ENCODE measurements around the gene PRKCZ. TPM values are rescaled to one million over a fixed set of nuclear protein-coding genes. Genes with fewer than 3 reads are reported as not detected.

PRKCZ gene
- total RNA-seq, 1 donor from 2014 or later = 33.4 TPM

- no peak overlapping the region for H3K27ac ChIP-seq
- H3K9ac ChIP-seq = no peak overlapping the region
- H3K9me3 ChIP-seq (ENCODE audit: low read depth) = no peaks in the 10 kb centered on the region
- H3K27me3 ChIP-seq = no peaks in the 10 kb centered on the region
- H3F3A ChIP-seq (ENCODE audit: low read depth) = peaks cover 14% of the 10 kb centered on the region
- peaks cover 12% of the 10 kb centered on the region for H3K4me1 ChIP-seq
- H3K4me3 ChIP-seq = no peak overlapping the region
- Mint-ChIP-seq H3K4me3 (no peak overlapping the region), H3K27ac (no peak overlapping the region), H3K4me1 (peaks cover 11% of the 10 kb centered on the region), H3K9me3 (peaks cover 6% of the 10 kb centered on the region), H3K36me3 (peaks cover 7% of the 10 kb centered on the region), H3K27me3 (ENCODE audit: insufficient read depth, low read depth) (peaks cover 10% of the 10 kb centered on the region)
- no peaks in the 10 kb centered on the region for H3K36me3 ChIP-seq
- no peak for DNase-seq (ENCODE audit: low spot score)
- H3K4me2 ChIP-seq = no peak overlapping the region
- H3K79me2 ChIP-seq (ENCODE audit: low read depth) = no peaks in the 10 kb centered on the region
- TF ChIP-seq CTCF (IDR thresholded peaks at IDR 0.05) = no peak
- no peak for TF ChIP-seq EZH2 (IDR thresholded peaks at IDR 0.05)
- no peak for TF ChIP-seq EZH2phosphoT487 (IDR thresholded peaks at IDR 0.05)
- no peak overlapping the region for H2AFZ ChIP-seq (replicated peaks)
- peaks cover 44% of the 10 kb centered on the region for H4K20me1 ChIP-seq (ENCODE audit: low read depth)
Measured at GRCh38 chr1:2095394-2095793, 45.2 kb downstream of the PRKCZ start.

GRCh38 chr1:2095981-2096736, 45.9 kb downstream of the PRKCZ start:
- Histone ChIP-seq H3F3A (ENCODE audit: low read depth) (peaks cover 14% of the 10 kb centered on the region), H3K9me3 (ENCODE audit: low read depth) (no peaks in the 10 kb centered on the region), H3K27ac (no peak overlapping the region), H3K4me2 (no peak overlapping the region), H3K4me1 (peaks cover 12% of the 10 kb centered on the region), H3K9ac (no peak overlapping the region), H3K79me2 (ENCODE audit: low read depth) (no peaks in the 10 kb centered on the region), H3K27me3 (no peaks in the 10 kb centered on the region), H4K20me1 (ENCODE audit: low read depth) (peaks cover 36% of the 10 kb centered on the region), H3K36me3 (no peaks in the 10 kb centered on the region), H3K4me3 (no peak overlapping the region), H2AFZ (replicated peaks) (no peak overlapping the region)
- no peak overlapping the region for H3K4me3 Mint-ChIP-seq
- H3K27me3 Mint-ChIP-seq (ENCODE audit: insufficient read depth, low read depth) = peaks cover 10% of the 10 kb centered on the region
- peaks cover 9% of the 10 kb centered on the region for H3K4me1 Mint-ChIP-seq
- DNase-seq (ENCODE audit: low spot score) = no peak
- TF ChIP-seq EZH2phosphoT487 (IDR thresholded peaks at IDR 0.05) (no peak), EZH2 (IDR thresholded peaks at IDR 0.05) (no peak), CTCF (IDR thresholded peaks at IDR 0.05) (no peak)
- peaks cover 6% of the 10 kb centered on the region for H3K9me3 Mint-ChIP-seq
- no peak overlapping the region for H3K27ac Mint-ChIP-seq
- H3K36me3 Mint-ChIP-seq = peaks cover 7% of the 10 kb centered on the region

- no peak overlapping the region for H3K4me3 Mint-ChIP-seq
- Histone ChIP-seq H3K4me1 (peaks cover 3% of the 10 kb centered on the region), H3K9me3 (ENCODE audit: low read depth) (no peaks in the 10 kb centered on the region), H3K27me3 (no peaks in the 10 kb centered on the region), H3K79me2 (ENCODE audit: low read depth) (no peaks in the 10 kb centered on the region), H4K20me1 (ENCODE audit: low read depth) (peaks cover 21% of the 10 kb centered on the region), H3K27ac (no peak overlapping the region), H3K4me2 (no peak overlapping the region), H3K4me3 (no peak overlapping the region), H2AFZ (replicated peaks) (no peak overlapping the region), H3F3A (ENCODE audit: low read depth) (peaks cover 4% of the 10 kb centered on the region), H3K36me3 (no peaks in the 10 kb centered on the region), H3K9ac (no peak overlapping the region)
- H3K27me3 Mint-ChIP-seq (ENCODE audit: insufficient read depth, low read depth) = peaks cover 14% of the 10 kb centered on the region
- peaks cover 6% of the 10 kb centered on the region for H3K9me3 Mint-ChIP-seq
- H3K4me1 Mint-ChIP-seq = peaks cover 3% of the 10 kb centered on the region
- H3K27ac Mint-ChIP-seq = no peak overlapping the region
- DNase-seq (ENCODE audit: low spot score) = no peak
- TF ChIP-seq CTCF (IDR thresholded peaks at IDR 0.05) (no peak), EZH2 (IDR thresholded peaks at IDR 0.05) (no peak), EZH2phosphoT487 (IDR thresholded peaks at IDR 0.05) (no peak)
- peaks cover 7% of the 10 kb centered on the region for H3K36me3 Mint-ChIP-seq
Measured at GRCh38 chr1:2097386-2098300, 47.4 kb downstream of the PRKCZ start.

Data from neural progenitor cell (in vitro differentiated cells).